NCI-H1092 (cell line): ENCODE data around the gene TIMM22.

Experiments used
- DNase-seq: peaks from one replicate; lab custom pipeline; 2025; lab: John Stamatoyannopoulos, UW

Gene TIMM22

DNA sequence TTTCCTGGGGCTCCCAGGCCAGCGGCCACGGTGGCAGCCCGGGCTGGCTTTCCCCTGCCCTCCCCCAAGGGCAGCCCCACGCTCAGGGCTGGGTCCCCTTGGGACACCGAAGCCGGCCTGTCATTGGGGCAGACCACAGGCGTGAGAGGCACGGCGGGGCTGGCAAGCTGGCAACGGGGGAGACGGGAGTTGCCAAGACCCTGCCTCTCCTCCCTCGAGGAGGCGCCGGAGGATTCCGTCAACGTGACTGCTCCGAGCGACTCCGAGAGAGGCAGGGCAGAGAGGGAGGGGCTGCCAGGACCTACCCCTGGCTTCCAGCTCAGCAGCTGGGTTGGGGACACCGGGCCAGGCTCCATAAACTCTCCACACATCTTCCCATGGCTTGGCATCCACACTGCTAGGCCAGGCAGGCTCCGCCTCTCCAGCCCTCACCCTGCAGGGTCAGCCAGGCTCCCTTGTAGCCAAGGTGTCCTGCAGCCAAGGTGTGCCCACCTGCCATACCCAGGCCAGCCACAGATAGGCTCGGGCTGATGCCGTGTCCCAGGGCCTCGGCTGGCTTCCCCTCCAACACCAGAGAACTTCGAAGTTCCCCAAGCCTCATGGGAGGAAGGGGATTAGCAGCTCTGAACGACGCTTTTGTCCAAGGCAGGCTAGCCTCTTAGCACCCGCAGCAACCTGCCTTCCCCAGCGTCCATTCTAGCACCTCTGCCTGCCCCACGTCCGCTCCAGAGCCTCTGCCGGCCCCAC, 25.5 kb downstream of the TIMM22 start:
- no peak for DNase-seq

DNA sequence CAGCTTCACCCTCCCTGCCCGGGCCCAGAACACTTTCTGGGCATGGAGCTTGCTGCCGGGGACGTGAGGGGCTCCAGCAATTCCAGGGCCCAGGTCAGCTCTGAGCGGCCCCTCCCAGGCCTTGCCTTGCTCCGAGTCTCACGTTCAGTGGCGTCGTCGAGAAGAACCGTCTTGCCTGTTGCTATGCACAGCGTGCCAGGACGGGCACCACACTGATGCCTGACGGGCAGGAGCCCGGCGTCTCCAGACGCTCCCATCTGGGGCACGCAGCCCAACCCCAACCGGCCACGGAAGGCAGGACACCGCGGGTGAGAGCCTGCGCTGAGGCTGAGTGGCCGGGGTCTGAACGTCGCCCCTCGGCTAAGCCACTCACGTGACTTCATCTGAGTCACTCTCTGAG, 27.1 kb downstream of the TIMM22 start:
- DNase-seq: no peak

DNA sequence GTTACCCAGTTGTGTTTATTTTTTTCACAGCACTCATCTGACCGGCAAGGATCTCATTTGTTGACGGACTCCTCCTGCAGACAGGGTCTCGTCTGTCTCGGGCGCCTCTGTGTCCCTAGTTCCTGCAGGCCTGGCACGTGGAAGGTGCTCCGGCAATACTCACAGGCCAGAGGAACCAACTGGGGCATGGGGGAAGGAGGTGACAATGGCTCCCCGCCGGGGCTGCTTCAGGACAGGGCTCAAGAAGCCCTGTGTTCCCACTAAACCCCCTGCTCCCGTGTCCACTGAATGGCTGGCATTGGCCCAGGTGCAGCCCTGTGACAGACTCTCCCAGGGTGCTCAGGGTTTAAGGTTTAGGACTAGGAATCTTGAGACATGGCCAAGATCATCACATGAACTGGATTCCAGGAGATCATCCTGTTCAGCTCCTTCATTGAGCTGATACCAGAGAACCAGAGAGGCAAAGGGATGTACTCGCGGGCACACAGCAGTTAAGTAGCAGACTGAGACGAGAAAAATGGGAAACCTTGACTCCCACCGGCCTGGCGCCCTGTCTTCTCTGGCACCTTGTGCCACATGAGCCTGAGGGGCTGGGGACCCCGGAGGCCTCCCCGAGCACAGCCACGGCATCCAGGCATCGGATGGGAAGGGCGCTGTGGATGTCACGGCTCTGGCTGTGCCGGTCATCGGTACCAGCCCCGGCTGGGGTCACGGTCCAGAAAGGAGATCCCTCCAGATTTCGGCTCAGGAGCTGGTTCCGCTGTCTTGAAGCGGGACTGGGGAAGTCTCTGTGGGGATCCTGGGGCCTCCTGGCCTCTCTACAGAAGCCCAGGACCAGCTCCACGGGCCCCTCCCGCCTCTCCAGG, 29.0 kb downstream of the TIMM22 start:
- no peak for DNase-seq

GRCh38 chr17:1026599-1026975, 29.7 kb downstream of the TIMM22 start:
- no peak for DNase-seq

- no peak for DNase-seq
Observed at GRCh38 chr17:1027044-1027443, 30.1 kb downstream of the TIMM22 start.

GRCh38 chr17:1029196-1029921, 32.4 kb downstream of the TIMM22 start:
- DNase-seq: no peak

- no peak for DNase-seq
Observed at GRCh38 chr17:1029922-1030644, 33.2 kb downstream of the TIMM22 start.

- no peak for DNase-seq
Observed at GRCh38 chr17:1030684-1031532, 34.0 kb downstream of the TIMM22 start.

DNA sequence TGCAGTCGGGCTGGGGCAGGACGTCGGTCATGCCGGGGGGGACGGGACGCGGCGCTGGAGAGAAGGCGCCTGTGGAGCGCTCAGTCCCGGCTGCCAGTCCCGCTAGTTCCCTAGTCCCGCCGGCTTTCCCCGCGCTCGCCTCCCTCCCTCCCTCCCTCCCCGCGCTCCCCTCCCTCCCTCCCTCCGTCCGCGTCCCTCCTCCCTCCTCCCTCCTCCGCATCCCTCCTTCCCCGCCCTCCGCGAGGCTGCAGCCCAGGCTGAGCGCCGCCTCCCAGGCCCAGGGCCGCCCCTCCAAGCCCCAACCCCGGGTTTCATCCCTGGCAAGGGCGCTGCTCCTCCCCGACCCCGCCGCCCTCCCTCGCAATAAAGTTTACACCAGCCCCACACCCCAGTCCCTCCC, 34.8 kb downstream of the TIMM22 start:
- no peak for DNase-seq

GRCh38 chr17:1032391-1032790, 35.5 kb downstream of the TIMM22 start:
- no peak for DNase-seq

DNA sequence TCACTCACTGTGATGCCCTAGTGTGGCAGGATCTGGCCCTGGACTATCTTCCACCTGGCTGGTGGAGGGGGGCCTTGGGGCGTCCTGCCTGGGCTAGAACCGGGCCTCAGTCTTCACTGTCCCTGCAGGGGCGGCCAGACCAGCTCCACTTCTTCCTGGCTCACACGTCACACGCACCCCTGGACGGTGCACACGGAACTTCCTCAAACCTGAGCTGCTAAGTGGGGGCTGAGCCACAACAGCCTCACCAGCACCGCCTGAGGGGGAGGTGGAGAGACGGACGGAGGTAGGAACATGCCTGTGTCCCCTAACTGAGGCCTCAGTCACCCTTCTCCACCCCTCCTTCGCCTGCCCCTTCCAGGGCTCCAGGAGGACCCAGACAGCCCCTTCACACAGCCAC, 36.6 kb downstream of the TIMM22 start:
- DNase-seq: no peak

DNA sequence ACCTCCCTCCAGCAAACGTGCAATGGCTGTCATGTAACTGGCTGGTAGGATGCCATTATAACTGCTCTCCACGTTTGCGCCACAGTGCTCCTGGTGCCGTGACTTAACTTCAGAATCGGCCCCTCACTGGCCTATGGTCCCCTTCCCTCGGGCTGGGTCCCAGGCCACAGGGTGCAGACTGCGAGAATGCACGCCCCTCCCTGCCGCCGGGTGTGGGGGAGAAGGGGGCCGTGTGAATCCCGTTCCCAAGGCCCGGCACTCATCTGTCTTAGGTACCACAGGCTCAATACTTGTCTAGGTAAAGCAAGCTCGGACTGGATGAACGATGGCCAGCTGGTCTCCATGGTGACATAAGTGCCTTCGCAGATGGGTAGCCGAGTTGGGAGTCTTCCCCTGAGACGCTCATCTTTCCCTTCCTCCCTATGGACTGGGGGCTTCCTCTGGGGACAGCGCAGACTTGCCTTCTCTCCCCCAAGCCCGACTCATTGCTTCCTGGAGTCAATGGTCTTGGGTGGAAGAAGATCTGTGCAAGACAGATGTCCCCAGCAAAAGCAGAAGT, 37.8 kb downstream of the TIMM22 start:
- DNase-seq: no peak

GRCh38 chr17:1035546-1036170, 38.7 kb downstream of the TIMM22 start:
- no peak for DNase-seq

GRCh38 chr17:1036171-1036844, 39.4 kb downstream of the TIMM22 start:
- DNase-seq: no peak

- DNase-seq: no peak
Observed at GRCh38 chr17:1036845-1037237, 39.9 kb downstream of the TIMM22 start.

- no peak for DNase-seq
Observed at GRCh38 chr17:1037238-1037879, 40.4 kb downstream of the TIMM22 start.

DNA sequence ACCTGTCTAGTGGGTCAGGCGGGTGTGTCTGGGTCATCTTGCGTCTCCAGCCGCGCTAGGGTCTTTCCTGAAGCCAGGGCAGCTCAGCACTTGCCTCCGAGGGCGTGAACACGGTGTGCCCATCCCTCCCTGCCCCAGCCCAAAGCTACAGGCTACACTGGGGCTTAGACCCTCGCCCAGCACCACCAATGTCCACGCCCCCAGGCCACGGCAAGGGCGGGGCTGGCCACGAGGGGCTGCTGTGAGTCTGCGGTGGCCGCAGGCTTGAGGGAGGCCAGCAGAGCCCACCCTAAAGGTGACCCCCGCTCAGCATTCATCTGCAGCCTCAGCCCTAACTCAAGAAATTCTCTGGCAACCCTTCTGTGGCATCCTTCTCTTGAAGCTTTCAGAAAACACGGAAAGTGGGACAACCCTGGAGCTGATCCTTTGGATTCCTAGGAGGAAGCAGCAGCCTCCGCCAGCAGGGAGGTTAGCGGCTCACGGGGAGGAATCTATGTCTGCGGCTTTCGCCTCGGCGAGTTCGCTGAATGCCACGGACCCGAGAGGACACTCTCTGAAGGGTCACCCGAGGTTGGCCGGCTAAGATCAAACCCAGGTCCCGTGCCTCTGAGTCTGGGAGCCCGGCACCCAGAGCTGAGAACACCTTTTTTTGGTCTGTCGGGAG, 41.7 kb downstream of the TIMM22 start:
- DNase-seq: no peak

DNA sequence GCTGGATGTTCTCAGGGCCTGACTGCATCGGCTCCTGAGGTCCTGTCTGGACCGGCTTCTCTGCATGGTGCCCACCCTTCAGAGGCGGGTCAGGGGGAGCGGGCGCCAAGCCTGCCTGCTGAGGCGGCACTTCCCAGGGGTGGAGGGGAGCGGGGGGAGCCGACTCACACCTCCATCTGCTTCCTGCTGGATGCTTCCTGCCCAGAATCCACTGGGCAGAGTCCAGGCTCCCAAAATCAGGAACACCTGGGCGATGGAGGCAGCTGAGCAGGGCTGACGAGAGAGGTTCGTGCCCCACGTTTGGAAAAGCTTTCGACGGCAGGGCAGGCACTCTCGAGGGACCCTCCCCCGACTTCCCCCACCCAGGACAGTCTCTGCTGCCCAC, 42.2 kb downstream of the TIMM22 start:
- DNase-seq: no peak
